RWPE1 (cell line): Measurements from ENCODE around the gene ZNF629.

ENCODE experiments used
- CTCF ChIA-PET: fragments of 350-600 bp; sonication (Branson Sonifier 250); formaldehyde crosslinking; extraction: SDS; loops from one replicate; lab custom pipeline; 2021; lab: Yijun Ruan, JAX
- POLR2A ChIA-PET: fragments of 400-600 bp; formaldehyde crosslinking; extraction: SDS; loops from one replicate; lab custom pipeline; 2020; ENCODE audit warnings: antibody characterized with exemption; ENCODE audit not compliant: low non-redundant PET; lab: Yijun Ruan, JAX
- DNase-seq: peaks from one replicate; pipeline ENCODE4 v3.0.0; 2012; ENCODE audit warnings: low spot score
- H3K27ac ChIP-seq: fragments of 450-650 bp; 2 replicates; pipeline ENCODE4 v1.5.1; 2017
- TF ChIP-seq, protein P1 (sequence below): fragments of 450-650 bp; conservative IDR thresholded peaks from 2 replicates; pipeline ENCODE4 v1.5.1; 2017; ENCODE audit warnings: low read depth, mild to moderate bottlenecking

ZNF629 gene

DNA sequence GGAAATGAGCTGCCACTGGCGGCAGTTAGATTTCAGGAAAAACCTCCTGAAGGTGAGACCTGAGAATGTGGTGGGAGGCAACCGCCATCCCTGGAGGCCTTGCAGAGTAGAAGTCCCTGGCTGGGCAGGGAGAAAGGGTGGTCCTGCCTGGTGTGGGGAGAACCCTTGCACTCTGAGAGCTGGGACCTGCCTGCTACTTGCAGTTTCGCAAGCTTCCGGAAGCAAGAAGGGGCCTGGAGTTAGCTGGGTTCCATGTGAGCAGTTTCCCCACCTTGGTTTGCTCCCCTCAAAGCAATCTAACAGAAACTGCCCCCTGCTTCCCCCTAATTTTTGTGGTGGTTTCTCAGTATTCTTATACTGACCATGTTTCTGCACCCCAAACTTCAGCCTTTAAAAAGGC, 6.5 kb downstream of the ZNF629 start:
- peak overlapping the region; percentile 95 for H3K27ac ChIP-seq
- DNase-seq, result no peak
- ChIA-PET POLR2A (no interaction called here), CTCF (interaction anchor here (0.5 to 0.6 kb wide), 2 partner anchors 18 to 25 kb away, joined by 3 to 4 read pairs; no protein-coding TSS in a partner anchor)
- TF ChIP-seq, protein P1, sequence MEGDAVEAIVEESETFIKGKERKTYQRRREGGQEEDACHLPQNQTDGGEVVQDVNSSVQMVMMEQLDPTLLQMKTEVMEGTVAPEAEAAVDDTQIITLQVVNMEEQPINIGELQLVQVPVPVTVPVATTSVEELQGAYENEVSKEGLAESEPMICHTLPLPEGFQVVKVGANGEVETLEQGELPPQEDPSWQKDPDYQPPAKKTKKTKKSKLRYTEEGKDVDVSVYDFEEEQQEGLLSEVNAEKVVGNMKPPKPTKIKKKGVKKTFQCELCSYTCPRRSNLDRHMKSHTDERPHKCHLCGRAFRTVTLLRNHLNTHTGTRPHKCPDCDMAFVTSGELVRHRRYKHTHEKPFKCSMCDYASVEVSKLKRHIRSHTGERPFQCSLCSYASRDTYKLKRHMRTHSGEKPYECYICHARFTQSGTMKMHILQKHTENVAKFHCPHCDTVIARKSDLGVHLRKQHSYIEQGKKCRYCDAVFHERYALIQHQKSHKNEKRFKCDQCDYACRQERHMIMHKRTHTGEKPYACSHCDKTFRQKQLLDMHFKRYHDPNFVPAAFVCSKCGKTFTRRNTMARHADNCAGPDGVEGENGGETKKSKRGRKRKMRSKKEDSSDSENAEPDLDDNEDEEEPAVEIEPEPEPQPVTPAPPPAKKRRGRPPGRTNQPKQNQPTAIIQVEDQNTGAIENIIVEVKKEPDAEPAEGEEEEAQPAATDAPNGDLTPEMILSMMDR, result no peak

GRCh38 chr16:30780021-30780420, 7.0 kb downstream of the ZNF629 start:
- POLR2A ChIA-PET, result no interaction called here
- CTCF ChIA-PET, result no interaction called here

DNA sequence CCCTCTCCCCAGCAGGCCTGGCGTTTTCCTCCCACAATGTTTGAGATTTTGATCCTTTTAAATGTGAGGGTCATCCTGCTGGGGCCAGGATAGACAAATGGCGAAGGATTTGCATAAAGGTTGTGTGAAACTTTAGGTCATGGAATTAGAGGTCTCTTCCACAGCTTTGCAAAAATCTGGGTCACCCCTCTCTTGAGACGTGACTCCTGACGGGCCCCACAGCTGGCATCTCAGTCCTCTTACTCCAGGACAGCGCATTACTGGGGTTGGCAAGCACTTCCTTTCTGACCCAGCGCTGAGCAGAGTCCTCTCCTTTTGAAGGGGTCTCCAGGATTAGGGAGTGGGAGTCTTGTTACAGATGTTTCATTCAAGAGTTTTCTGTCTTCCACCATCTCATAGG, 7.4 kb downstream of the ZNF629 start:
- TF ChIP-seq, protein P1, result no peak
- DNase-seq, result no peak
- ChIA-PET POLR2A (no interaction called here), CTCF (no interaction called here)
- peak overlapping the region; percentile 95 for H3K27ac ChIP-seq

More at GRCh38 chr16:30780021-30780420, 7.0 kb downstream of the ZNF629 start:
- no peak for DNase-seq
- H3K27ac ChIP-seq, result peak overlapping the region; percentile 95
- TF ChIP-seq, protein P1, result no peak

DNA sequence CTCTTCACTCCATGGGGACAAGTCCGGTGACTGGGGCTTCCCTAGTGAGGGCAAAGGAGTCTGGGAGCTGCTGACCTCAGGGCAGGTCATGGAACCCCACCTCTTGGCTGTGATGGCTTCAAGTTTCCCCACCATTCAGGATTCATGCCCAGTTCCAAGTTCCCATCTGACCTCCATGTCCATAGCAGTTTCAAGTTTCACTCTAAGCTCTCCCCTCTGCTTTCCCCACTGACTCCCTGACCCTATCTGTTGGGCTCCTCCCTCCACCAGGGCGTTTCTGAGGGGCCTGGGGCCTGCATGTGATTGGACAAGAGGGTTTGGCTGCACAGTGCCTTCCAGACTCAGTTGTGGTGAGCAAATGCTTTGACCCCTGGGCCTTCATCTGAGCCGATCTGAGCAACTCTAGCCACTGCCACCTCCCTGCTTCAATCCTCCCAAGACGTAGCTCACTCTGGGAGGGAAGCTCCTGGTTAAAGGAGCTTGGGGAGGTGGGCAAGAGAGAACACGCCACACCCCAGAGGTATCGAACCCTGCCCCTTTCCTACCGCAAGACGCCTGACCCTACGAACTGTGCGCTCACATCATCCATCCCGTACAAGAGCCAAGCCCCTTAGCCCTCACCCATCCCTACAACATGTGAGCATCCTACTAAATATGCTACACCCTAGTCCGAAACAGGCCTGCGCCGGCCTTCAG, 8.3 kb downstream of the ZNF629 start:
- H3K27ac ChIP-seq, result peak overlapping the region; percentile 95
- ChIA-PET POLR2A (interaction anchor here (0.6 kb wide), 1 partner anchor 131 kb away, joined by 3 read pairs; no protein-coding TSS in a partner anchor), CTCF (interaction anchor here (0.6 kb wide), 1 partner anchor 229 kb away, joined by 4 read pairs; no protein-coding TSS in a partner anchor)
- TF ChIP-seq, protein P1, result no peak
- DNase-seq, result no peak

GRCh38 chr16:30777591-30778297, 9.3 kb downstream of the ZNF629 start:
- no peak for DNase-seq
- POLR2A ChIA-PET, result no interaction called here
- CTCF ChIA-PET, result interaction anchor here (0.6 kb wide), 2 partner anchors 228 to 630 kb away, joined by 3 to 4 read pairs; no protein-coding TSS in a partner anchor
- TF ChIP-seq, protein P1, result no peak
- H3K27ac ChIP-seq, result peak overlapping the region; percentile 95
